ENCODE measurements around the gene CTCFL.

- TF ChIP-seq E2F6 (IDR thresholded peaks at IDR 0.05) (no peak), POLR2A (IDR thresholded peaks at IDR 0.05; ENCODE audit: control extremely low read depth in 1 of 2, low read depth in 2 of 2, low read length in 2 of 2) (no peak), MAFK (IDR thresholded peaks at IDR 0.05; ENCODE audit: low read depth, low read length) (no peak), CEBPB (IDR thresholded peaks at IDR 0.05; ENCODE audit: low read depth, low read length) (no peak), BRCA1 (IDR thresholded peaks at IDR 0.05; ENCODE audit: low read depth, low read length) (no peak), ZNF274 (IDR thresholded peaks at IDR 0.05; ENCODE audit: borderline replicate concordance, extremely low read depth, low read length) (no peak), RFX5 (IDR thresholded peaks at IDR 0.05; ENCODE audit: borderline replicate concordance, low read depth, low read length) (no peak), SUZ12 (IDR thresholded peaks at IDR 0.05; ENCODE audit: low read length) (no peak), EP300 (IDR thresholded peaks at IDR 0.05; ENCODE audit: borderline replicate concordance in 1 of 2, low read depth in 2 of 2, low read length in 2 of 2) (no peak), POLR2AphosphoS5 (IDR thresholded peaks at IDR 0.05; ENCODE audit: low read depth, low read length) (no peak)
- TF ChIP-seq, protein P1, sequence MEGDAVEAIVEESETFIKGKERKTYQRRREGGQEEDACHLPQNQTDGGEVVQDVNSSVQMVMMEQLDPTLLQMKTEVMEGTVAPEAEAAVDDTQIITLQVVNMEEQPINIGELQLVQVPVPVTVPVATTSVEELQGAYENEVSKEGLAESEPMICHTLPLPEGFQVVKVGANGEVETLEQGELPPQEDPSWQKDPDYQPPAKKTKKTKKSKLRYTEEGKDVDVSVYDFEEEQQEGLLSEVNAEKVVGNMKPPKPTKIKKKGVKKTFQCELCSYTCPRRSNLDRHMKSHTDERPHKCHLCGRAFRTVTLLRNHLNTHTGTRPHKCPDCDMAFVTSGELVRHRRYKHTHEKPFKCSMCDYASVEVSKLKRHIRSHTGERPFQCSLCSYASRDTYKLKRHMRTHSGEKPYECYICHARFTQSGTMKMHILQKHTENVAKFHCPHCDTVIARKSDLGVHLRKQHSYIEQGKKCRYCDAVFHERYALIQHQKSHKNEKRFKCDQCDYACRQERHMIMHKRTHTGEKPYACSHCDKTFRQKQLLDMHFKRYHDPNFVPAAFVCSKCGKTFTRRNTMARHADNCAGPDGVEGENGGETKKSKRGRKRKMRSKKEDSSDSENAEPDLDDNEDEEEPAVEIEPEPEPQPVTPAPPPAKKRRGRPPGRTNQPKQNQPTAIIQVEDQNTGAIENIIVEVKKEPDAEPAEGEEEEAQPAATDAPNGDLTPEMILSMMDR (IDR thresholded peaks at IDR 0.05; ENCODE audit: control extremely low read depth in 1 of 3, insufficient read depth in 1 of 3, low read depth in 1 of 3, low read length in 3 of 3): peak; percentile 54 to 95 (median 80)
- TF ChIP-seq, protein P2, sequence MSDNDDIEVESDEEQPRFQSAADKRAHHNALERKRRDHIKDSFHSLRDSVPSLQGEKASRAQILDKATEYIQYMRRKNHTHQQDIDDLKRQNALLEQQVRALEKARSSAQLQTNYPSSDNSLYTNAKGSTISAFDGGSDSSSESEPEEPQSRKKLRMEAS (IDR thresholded peaks at IDR 0.05): no peak
Measured at GRCh38 chr20:57514273-57514751, 10.6 kb downstream of the CTCFL start.

All from H1 (cell line).